GM12872 (cell line): ENCODE results near the gene PAQR8.

ENCODE experiments used
- TF ChIP-seq, protein P1 (sequence below): IDR thresholded peaks from 3 replicates; pipeline ENCODE4 v1.5.1; 2011; ENCODE audit warnings: low read depth, mild to moderate bottlenecking, low read length, moderate library complexity; ENCODE audit not compliant: insufficient read depth

PAQR8 gene

DNA sequence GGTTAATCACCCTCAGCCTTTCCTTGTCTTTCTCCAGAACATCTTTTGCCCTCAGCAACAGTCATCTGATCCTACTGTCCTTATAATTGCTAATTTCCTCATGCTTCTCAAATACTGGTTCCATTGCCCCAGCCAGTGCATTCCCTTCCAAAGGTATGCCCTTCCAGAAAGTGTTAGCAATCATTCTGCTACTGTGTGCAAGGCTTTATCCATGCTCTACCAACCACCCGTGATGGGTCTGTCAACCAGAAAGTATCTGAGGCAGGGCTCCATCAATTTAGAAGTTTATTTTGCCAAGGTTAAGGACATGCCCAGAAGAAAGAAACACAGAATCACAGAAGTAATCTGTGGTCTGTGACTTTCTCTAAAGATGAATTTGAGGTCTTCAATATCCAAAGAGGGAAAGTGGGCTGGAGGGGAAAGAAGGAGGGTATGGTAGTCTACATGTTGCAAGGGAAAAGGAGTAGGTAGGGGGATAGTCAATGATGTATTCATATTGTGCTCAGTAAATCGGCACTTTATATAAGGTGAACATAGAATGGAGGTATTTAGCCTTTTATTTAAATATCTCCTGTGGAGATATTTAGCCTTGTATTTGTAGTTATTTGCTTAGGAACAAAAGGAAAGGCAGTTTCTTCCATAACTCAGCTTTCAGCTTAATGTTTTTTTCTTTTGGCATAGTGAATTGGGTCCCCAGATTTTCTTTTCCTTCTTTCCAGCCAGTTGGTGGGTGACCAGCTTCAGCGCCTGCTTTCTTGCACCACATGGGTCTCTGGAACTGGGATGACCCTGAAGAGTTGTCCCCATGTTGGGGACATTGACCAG, 35.2 kb upstream of the PAQR8 start:
- TF ChIP-seq, protein P1, sequence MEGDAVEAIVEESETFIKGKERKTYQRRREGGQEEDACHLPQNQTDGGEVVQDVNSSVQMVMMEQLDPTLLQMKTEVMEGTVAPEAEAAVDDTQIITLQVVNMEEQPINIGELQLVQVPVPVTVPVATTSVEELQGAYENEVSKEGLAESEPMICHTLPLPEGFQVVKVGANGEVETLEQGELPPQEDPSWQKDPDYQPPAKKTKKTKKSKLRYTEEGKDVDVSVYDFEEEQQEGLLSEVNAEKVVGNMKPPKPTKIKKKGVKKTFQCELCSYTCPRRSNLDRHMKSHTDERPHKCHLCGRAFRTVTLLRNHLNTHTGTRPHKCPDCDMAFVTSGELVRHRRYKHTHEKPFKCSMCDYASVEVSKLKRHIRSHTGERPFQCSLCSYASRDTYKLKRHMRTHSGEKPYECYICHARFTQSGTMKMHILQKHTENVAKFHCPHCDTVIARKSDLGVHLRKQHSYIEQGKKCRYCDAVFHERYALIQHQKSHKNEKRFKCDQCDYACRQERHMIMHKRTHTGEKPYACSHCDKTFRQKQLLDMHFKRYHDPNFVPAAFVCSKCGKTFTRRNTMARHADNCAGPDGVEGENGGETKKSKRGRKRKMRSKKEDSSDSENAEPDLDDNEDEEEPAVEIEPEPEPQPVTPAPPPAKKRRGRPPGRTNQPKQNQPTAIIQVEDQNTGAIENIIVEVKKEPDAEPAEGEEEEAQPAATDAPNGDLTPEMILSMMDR = no peak

- TF ChIP-seq, protein P1 = no peak
Observed at GRCh38 chr6:52328303-52328662, 33.7 kb upstream of the PAQR8 start.

DNA sequence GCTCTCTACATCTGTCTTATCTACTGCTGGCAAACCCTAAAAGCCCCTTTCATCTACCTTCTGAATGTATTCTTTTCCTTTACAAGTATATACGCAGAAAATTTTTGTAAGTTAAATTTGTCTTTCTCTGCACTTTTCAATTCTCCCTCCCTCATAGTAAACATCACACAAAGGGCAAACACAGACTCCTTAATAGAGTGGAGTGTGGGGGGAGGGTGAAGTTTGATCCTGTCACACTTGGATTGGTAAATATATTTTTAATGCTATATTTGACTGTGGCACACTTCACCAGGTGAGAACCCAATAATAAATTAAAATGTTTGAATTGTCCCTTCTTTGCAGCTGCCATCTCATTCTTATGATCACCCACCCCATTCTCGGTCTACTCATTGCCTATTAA, 33.2 kb upstream of the PAQR8 start:
- TF ChIP-seq, protein P1 = no peak

DNA sequence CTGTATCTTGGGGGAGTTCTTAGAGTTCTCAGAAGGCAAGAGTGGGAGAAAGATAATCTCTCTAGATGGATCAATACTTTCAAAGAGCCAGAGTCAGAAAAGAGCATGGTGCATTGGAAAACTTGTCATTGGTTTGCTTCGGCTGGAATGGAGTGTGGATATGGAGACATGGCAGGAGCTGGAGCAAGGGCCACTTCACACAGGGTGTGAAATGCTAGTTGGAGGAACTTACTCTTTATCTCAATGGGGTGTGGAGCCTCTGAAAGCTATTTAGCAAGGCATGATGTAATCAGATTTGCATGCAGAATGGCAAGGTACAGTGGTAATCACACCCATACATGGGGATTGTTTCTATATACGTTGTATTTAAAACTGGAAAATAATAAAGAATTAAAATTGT, 31.5 kb upstream of the PAQR8 start:
- TF ChIP-seq, protein P1 = no peak

DNA sequence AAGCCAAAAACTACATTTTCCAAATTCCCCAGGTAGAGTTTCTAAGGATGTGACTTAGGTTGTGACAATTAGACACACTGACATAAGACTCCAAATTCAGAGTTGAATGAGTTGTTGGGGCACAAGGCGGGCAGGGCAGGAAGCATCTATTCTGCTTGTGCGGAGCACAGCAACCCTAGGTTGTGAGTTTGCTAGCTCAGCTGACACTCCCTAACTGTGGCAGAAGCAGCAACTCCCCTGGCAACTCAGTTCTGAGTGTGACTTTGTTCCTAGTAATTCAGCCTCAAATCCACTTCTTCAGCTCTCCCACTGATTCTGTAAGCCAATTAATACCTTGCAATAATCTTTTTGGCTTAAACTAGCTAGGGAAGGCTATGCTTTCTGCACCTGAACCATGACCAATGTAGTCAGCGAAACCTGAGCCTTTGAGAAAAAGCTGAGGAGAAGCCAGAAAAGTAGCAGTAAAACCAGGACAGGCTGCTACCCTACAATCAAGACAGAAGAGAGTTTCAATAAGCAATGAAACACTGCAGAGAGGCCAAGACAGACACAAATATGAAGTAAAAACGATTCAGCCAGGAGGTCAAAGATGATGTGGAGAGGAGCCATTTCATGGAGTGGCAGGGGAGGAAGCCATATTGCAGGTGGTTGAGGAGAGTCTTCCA, 30.0 kb upstream of the PAQR8 start:
- TF ChIP-seq, protein P1 = no peak

DNA sequence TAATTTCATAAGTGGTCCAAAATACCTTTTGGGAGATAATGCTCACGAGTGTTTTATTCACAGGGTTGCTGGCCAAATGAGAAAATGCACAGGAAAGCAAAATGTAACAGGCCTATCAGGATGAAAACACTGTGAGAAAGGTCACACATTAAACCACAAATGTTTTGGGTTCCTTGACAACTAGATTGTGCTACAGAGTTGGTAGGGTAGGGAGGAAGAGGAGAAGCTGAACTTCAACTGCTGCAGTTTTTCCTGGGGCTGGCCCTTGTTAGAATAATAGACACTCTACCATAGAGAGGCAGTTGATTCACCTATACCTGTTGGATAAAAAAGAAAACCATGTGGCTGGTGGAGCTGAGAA, 28.1 kb upstream of the PAQR8 start:
- TF ChIP-seq, protein P1 = no peak

GRCh38 chr6:52335576-52335975, 26.4 kb upstream of the PAQR8 start:
- TF ChIP-seq, protein P1 = no peak
